Immature natural killer cell (primary cell): ENCODE results near the gene LSAMP. TPM values are rescaled to one million over a fixed set of nuclear protein-coding genes. Genes with fewer than 3 reads are reported as not detected.

Experiments used
- DNase-seq, 3 donors: peaks; one replicate each; pipeline ENCODE4 v3.0.0; 2022; ENCODE audit warnings: mixed read lengths in 1 of 3
- H3K27ac Mint-ChIP-seq, 6 donors: one replicate each; pipeline ENCODE4 v1.8.0; 2020; ENCODE audit warnings: mixed read lengths in 6 of 6, mild to moderate bottlenecking in 5 of 6, inconsistent platforms in 4 of 6, moderate library complexity in 3 of 6
- H3K27me3 Mint-ChIP-seq, 3 donors: one replicate each; pipeline ENCODE4 v1.8.0; 2020 to 2021; ENCODE audit warnings: low read depth in 3 of 3, mild to moderate bottlenecking in 3 of 3, mixed read lengths in 3 of 3, moderate library complexity in 3 of 3, inconsistent platforms in 1 of 3
- H3K36me3 Mint-ChIP-seq, 3 donors: one replicate each; pipeline ENCODE4 v1.8.0; 2020; ENCODE audit warnings: mixed read lengths in 3 of 3, inconsistent platforms in 2 of 3, mild to moderate bottlenecking in 2 of 3
- H3K4me1 Mint-ChIP-seq, 2 donors: one replicate each; pipeline ENCODE4 v1.8.0; 2020; ENCODE audit warnings: inconsistent platforms in 2 of 2, mild to moderate bottlenecking in 2 of 2, mixed read lengths in 2 of 2, moderate library complexity in 1 of 2
- H3K4me3 Mint-ChIP-seq, 5 donors: one replicate each; pipeline ENCODE4 v1.8.0; 2020; ENCODE audit warnings: mild to moderate bottlenecking in 5 of 5, mixed read lengths in 5 of 5, inconsistent platforms in 3 of 5, moderate library complexity in 3 of 5
- H3K9me3 Mint-ChIP-seq, 6 donors: one replicate each; pipeline ENCODE4 v1.8.0; 2020; ENCODE audit warnings: mild to moderate bottlenecking in 6 of 6, mixed read lengths in 6 of 6, inconsistent platforms in 4 of 6, moderate library complexity in 3 of 6
- polyA plus RNA-seq, 3 donors: library from polyadenylated mRNA; unstranded; fragments of 300-500 nt; fragmentation: Illumina TruSeq; gene quantifications; one replicate each; pipeline ENCODE4 v1.2.3, GENCODE V29; 2021

LSAMP gene
- polyA plus RNA-seq, 3 donors from 2014 or later = not detected

DNA sequence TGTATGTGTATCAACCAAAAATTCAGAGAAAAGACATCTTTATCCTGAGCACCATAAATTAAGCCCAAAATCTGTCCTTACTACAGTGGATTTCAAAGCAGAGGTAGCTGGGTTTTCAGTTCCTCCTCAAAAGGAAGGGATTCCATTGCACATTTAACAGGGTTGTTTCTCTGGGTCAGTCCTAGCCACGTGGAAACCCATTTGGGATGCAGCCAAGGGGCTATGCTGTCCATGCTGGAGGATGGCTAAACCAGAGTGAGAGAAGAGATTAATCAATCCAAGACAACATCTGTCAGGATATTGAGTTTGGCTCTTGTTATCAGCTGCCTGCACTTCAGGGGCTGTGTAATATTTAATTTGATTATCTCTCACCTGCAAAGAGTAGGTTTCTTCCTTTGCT is 28.1 kb downstream of the LSAMP start:
- Mint-ChIP-seq H3K4me3 (no peak overlapping the region), H3K27ac (no peak overlapping the region), H3K36me3 (no peaks in the 10 kb centered on the region), H3K9me3 (peaks cover 10 to 46% (median 17%) of the 10 kb centered on the region in 6 donors), H3K4me1 (no peaks in the 10 kb centered on the region), H3K27me3 (peaks cover 0 to 3% (median 0%) of the 10 kb centered on the region in 3 donors)
- no peak for DNase-seq

DNA sequence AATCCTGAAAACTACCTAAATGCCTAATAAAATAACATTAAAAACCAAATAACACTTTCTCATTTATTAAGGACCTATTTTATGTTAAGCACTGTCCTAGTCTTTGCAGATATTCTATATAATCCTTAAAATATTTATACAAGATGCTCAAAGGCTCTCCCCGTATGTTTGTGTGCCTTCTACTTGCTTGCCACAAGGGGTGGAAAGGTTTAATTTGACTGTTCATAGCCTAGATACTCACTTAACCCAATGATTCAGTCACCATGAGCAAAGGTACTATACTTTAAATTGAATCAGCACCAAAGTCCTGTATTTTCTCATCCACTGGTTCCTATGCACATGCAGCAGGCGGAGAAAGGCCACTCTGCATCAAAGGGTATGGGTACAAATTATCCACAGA is 32.0 kb downstream of the LSAMP start:
- H3K9me3 Mint-ChIP-seq = peaks cover 14 to 39% (median 18%) of the 10 kb centered on the region in 6 donors
- no peaks in the 10 kb centered on the region for H3K4me1 Mint-ChIP-seq
- H3K27me3 Mint-ChIP-seq = no peaks in the 10 kb centered on the region
- H3K4me3 Mint-ChIP-seq = no peak overlapping the region
- H3K36me3 Mint-ChIP-seq = no peaks in the 10 kb centered on the region
- DNase-seq = no peak
- H3K27ac Mint-ChIP-seq = no peak overlapping the region

DNA sequence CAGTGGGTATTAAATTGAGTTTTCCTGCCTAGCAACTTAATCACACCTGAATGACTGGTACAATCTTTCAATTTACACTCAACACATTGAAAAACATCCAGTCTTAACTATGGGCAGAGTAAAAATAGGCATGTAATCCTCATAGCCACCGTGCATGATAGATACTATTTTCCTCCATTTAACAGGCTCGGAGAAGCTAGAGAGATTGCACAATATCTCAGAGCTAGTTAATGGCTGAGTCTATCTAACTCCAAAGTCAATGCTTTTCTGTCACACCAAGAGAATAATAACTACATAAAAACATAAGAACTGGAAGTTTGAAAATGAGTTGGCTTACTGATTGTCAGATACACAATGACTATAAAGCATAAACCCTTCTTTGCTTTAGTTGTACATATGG is 36.8 kb downstream of the LSAMP start:
- H3K4me1 Mint-ChIP-seq = no peaks in the 10 kb centered on the region
- no peaks in the 10 kb centered on the region for H3K36me3 Mint-ChIP-seq
- H3K27ac Mint-ChIP-seq = no peak overlapping the region
- no peak for DNase-seq
- no peak overlapping the region for H3K4me3 Mint-ChIP-seq
- H3K27me3 Mint-ChIP-seq = peaks cover 0 to 3% (median 1%) of the 10 kb centered on the region in 3 donors
- H3K9me3 Mint-ChIP-seq = peaks cover 9 to 27% (median 17%) of the 10 kb centered on the region in 6 donors

DNA sequence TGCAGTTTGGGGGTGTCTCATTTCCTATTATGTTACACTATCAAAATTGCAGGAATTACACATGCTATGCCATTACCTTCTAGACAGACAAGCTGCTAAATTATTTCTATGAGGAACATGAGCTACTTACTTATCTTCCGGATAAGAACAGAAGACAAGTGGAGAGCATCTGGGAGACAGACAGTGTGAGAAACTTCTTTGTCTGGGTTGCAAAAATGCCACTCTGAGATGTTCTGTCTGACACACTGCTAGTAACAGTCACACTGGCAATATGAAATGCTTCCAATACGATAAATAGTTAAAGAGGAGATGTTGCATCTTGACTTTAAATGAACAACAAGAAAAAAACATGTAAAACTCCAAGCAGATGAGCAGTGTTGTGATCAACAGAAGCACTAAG is 40.1 kb downstream of the LSAMP start:
- H3K4me3 Mint-ChIP-seq = no peak overlapping the region
- DNase-seq = no peak
- H3K27me3 Mint-ChIP-seq = peaks cover 0 to 3% (median 1%) of the 10 kb centered on the region in 3 donors
- no peaks in the 10 kb centered on the region for H3K4me1 Mint-ChIP-seq
- H3K36me3 Mint-ChIP-seq = no peaks in the 10 kb centered on the region
- H3K9me3 Mint-ChIP-seq = peaks cover 5 to 30% (median 17%) of the 10 kb centered on the region in 6 donors
- no peak overlapping the region for H3K27ac Mint-ChIP-seq

DNA sequence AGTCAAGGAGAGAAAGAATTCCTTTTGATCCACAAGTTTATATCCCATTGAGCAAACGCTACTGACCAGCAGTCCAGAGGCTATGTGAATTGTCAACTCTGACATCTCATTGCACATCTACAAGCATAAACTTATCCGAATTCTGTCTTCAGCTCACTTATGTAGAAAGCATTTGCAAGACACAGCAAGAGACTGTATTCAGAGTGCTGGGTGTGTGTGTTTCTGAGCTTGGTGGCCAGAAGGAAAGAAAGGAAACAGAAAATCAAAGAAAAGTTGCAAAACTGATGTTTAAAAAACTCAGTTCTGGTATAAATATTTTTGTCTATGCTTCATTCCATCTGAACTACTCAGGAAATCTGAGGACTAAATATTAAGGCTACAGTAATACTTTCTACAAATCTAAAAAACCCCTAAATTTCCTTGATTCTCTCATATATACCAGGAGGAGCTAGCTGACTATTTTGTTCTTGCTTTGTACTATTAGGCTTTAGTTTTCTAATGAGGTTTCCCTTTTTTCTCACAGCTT is 45.5 kb downstream of the LSAMP start:
- no peak for DNase-seq
- H3K9me3 Mint-ChIP-seq = peaks cover 6 to 21% (median 12%) of the 10 kb centered on the region in 6 donors
- H3K4me1 Mint-ChIP-seq = no peaks in the 10 kb centered on the region
- H3K4me3 Mint-ChIP-seq = no peak overlapping the region
- no peak overlapping the region for H3K27ac Mint-ChIP-seq
- H3K27me3 Mint-ChIP-seq = peaks cover 0 to 3% (median 1%) of the 10 kb centered on the region in 3 donors
- no peaks in the 10 kb centered on the region for H3K36me3 Mint-ChIP-seq

DNA sequence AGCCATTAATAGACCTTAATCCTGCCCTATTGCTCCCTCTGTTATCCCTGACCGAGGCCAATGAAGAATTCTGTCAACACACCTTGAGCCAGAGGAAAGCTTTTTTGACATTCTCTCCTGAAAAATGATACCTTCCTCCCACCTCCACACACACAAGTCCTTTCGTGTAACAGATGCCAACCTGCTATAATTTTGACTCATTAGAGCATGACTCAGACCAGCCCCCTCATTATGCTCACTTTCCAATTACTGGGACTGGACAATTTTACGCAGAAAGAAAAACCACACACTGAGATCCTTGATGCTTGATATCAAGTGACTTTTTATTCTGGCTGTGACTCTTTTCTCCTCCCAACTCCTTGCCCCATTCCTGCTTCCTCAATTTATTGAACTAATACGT is 50.9 kb downstream of the LSAMP start:
- H3K9me3 Mint-ChIP-seq = peaks cover 7 to 33% (median 16%) of the 10 kb centered on the region in 6 donors
- H3K4me1 Mint-ChIP-seq = no peaks in the 10 kb centered on the region
- peaks cover 0 to 2% (median 2%) of the 10 kb centered on the region in 3 donors for H3K27me3 Mint-ChIP-seq
- H3K27ac Mint-ChIP-seq = no peak overlapping the region
- no peak for DNase-seq
- no peak overlapping the region for H3K4me3 Mint-ChIP-seq
- peaks cover 0 to 4% (median 0%) of the 10 kb centered on the region in 3 donors for H3K36me3 Mint-ChIP-seq

DNA sequence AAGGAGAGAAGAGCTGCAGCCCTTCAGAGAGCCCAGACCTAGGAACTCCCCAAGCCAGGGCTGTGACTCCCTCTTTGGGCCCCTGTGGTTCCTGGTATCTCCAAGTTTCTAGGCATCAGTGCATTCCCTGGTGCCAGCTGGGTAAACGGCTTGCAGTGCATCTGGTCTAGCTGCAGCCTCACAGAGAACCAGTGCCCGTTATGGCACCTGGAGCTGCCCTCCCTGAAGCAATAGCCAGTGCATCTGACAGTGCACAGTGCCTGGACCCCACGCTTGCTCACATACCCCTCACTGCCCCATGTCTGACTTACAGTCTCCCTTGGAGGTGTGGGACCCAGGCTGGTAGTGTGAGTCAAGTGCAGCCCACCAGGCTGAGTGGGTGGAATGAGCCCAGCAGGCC is 52.1 kb downstream of the LSAMP start:
- Mint-ChIP-seq H3K4me1 (no peaks in the 10 kb centered on the region), H3K9me3 (peaks cover 6 to 35% (median 15%) of the 10 kb centered on the region in 6 donors), H3K27me3 (peaks cover 0 to 2% (median 2%) of the 10 kb centered on the region in 3 donors), H3K4me3 (no peak overlapping the region), H3K27ac (no peak overlapping the region), H3K36me3 (peaks cover 0 to 4% (median 0%) of the 10 kb centered on the region in 3 donors)
- DNase-seq = no peak

DNA sequence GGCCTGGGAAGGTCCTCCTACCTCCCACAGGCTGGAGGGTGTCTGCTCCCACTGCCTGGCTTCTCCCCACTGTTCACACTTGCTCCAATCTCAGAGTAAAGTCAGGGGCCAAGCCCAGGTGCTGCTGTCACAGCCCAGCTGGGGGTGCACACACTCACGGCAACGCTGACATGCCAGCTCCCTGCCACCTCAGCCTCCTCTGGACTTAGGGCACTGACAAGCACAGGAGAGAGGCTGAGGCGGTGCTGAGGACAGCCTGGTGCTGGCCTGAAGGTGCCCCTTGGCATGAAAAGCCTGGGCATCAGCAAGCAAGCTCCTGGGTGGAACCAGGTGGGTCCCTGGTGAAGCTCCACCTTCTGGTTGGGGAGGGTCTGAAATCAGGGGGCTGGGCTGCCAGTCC is 53.0 kb downstream of the LSAMP start:
- Mint-ChIP-seq H3K9me3 (peaks cover 8 to 41% (median 19%) of the 10 kb centered on the region in 6 donors), H3K4me3 (no peak overlapping the region), H3K4me1 (no peaks in the 10 kb centered on the region), H3K36me3 (peaks cover 0 to 4% (median 0%) of the 10 kb centered on the region in 3 donors), H3K27ac (no peak overlapping the region), H3K27me3 (peaks cover 0 to 2% (median 2%) of the 10 kb centered on the region in 3 donors)
- DNase-seq = no peak

DNA sequence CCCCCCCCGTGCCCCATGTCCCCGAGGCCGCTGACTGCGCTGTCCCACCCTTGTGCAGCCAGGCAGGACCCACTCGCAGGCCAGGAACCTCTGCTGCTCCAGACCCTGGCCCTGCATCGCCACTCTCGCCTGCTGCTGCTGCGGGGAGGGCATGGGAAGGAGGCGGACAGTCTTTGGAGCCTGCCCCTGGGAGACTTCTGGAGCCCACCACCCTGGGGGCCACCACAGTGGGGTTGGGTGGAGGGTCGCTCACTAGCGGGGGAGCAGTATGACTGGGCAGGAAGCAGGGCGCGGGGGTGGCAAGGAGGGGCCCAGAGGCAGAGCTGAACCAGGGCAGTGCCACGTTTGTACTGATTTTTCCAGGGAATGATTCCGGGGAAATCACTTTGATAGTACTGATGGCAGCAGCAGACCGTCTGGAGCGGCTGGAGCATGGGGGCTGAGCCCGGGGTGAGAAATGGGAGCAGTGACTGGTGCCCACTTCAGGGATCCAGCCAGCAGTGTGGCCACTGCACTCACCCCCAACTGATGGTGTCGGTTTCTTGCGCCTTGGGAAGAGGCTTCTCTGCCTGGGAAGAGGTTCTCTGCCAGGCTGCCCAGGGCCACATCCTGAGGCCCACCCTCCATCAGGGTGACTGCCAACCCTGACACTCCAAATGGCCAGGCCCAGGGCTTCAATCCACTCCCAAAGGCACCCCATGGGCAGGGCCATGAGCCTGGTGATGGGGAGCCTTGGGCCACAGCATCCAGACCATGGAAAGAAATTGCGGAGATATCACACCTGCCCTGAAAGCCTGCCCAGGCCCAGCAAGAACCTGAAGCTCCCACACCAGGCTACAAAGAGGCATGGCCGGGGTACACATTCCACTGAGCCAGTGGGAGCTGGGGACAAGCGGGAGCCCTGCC is 53.7 kb downstream of the LSAMP start:
- H3K27me3 Mint-ChIP-seq = peaks cover 0 to 2% (median 2%) of the 10 kb centered on the region in 3 donors
- H3K36me3 Mint-ChIP-seq = peaks cover 0 to 4% (median 0%) of the 10 kb centered on the region in 3 donors
- H3K4me3 Mint-ChIP-seq = no peak overlapping the region
- no peak overlapping the region for H3K27ac Mint-ChIP-seq
- no peaks in the 10 kb centered on the region for H3K4me1 Mint-ChIP-seq
- DNase-seq = no peak
- H3K9me3 Mint-ChIP-seq = peaks cover 8 to 47% (median 26%) of the 10 kb centered on the region in 6 donors

DNA sequence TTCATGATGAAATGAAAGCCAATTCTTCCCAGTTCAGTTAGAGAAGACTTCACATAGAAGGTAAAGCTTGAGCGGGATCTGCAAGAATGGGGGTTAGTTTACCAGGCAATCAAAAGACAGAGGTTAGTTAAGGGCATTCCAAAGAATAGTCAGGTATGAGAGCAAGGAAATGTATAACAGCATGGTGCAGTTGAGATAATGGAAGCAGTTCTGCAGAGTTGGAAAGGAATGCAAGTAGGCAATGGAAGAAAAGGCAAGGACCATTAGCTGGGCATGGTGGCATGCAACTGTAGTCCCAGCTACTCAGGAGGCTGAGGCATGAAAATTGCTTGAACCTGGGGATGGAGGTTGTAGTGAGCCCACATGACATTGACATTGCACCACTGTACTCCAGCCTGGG is 55.0 kb downstream of the LSAMP start:
- Mint-ChIP-seq H3K4me1 (no peaks in the 10 kb centered on the region), H3K9me3 (peaks cover 6 to 47% (median 26%) of the 10 kb centered on the region in 6 donors), H3K27ac (no peak overlapping the region), H3K4me3 (no peak overlapping the region), H3K36me3 (peaks cover 0 to 4% (median 0%) of the 10 kb centered on the region in 3 donors), H3K27me3 (peaks cover 0 to 2% (median 2%) of the 10 kb centered on the region in 3 donors)
- no peak for DNase-seq

DNA sequence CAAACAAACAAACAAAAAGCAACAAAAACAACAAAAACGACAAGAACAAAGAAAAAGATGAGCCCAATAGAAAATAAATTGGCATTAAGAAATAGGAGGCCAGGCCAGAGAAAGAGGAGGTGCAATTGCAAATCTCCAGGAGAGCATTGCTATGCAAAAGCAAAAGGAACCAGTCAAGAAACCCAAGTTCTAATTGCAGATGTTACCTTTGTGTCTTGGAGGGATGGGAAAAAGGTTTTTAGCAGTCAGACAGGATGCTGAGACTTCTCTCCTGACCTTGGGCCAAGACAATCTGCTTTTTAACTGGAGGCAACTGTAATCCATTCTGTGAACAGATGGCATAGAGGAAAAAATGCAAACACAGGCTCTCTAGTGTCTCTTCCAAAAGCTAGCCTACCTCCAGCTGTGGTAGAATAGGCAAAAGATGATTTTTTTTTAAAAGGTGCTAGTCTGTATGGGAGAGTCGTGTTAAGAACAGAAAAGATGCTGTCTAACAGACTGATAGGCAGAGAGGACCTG is 56.4 kb downstream of the LSAMP start:
- peaks cover 0 to 4% (median 0%) of the 10 kb centered on the region in 3 donors for H3K36me3 Mint-ChIP-seq
- H3K27me3 Mint-ChIP-seq = peaks cover 0 to 5% (median 2%) of the 10 kb centered on the region in 3 donors
- no peak overlapping the region for H3K27ac Mint-ChIP-seq
- no peaks in the 10 kb centered on the region for H3K4me1 Mint-ChIP-seq
- H3K9me3 Mint-ChIP-seq = peaks cover 7 to 36% (median 16%) of the 10 kb centered on the region in 6 donors
- no peak overlapping the region for H3K4me3 Mint-ChIP-seq
- no peak for DNase-seq

DNA sequence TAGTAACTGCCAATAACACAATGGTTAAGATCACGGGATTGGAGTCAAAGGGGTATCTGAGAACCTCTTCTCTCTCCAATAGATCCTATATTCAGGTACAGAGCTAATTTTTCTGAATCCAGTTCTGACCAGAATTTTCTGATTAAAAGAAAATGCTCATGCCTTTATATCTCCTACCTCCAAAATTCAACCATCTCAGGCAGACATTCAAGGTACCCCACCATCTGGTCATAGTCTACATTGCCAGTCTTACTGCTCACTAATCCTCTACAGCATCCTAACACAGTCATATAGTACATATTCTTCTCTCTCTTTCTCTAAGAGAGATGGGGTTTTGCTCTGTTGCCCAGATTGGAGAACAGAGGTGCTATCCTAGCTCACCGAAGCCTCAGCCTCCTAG is 59.1 kb downstream of the LSAMP start:
- H3K27ac Mint-ChIP-seq = no peak overlapping the region
- no peak overlapping the region for H3K4me3 Mint-ChIP-seq
- peaks cover 6 to 35% (median 16%) of the 10 kb centered on the region in 6 donors for H3K9me3 Mint-ChIP-seq
- H3K27me3 Mint-ChIP-seq = peaks cover 0 to 5% (median 0%) of the 10 kb centered on the region in 3 donors
- H3K4me1 Mint-ChIP-seq = no peaks in the 10 kb centered on the region
- no peak for DNase-seq
- H3K36me3 Mint-ChIP-seq = peaks cover 0 to 4% (median 0%) of the 10 kb centered on the region in 3 donors

DNA sequence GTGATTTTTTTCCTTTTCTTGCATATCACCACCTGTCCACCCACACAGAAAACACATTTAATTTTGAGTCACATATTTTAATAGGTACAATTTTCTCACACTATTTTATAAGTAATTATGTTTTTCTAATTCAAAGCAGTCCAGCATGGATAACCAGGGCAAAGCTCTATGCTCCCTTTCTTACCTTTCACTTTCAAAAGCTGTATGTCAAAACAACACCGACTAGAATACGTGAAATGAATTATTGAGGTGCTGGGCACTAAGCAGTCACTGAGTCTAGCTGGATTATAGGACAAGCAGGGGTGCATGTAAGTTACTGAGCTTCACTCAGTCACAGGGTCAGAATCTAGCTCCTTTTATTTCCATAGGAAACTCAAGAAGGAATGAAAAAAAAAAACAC is 60.6 kb downstream of the LSAMP start:
- Mint-ChIP-seq H3K36me3 (no peaks in the 10 kb centered on the region), H3K4me1 (no peaks in the 10 kb centered on the region), H3K9me3 (peaks cover 6 to 26% (median 12%) of the 10 kb centered on the region in 6 donors), H3K27ac (no peak overlapping the region), H3K27me3 (peaks cover 0 to 3% (median 0%) of the 10 kb centered on the region in 3 donors), H3K4me3 (no peak overlapping the region)
- DNase-seq = no peak

DNA sequence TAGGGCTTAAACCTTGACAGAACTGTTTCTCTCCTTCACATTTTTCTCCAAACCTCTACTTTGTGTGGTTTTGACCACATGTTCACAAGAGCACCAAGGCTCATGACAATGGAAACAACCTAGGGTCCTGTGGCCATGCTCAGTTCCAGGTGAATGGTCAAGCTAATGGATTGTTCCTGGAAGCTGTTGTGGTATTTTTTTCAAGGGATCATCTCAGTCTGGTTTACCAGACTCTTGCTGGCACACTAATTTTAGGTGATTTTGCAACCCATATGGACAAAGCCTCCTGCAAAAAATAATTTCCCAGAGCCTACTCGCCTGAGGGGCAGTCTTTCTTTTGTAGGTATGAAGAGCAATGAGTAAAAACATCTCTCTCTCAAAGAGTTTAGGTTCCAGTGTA is 67.2 kb downstream of the LSAMP start:
- Mint-ChIP-seq H3K27me3 (peaks cover 0 to 1% (median 0%) of the 10 kb centered on the region in 3 donors), H3K27ac (no peak overlapping the region), H3K36me3 (no peaks in the 10 kb centered on the region), H3K9me3 (peaks cover 0 to 33% (median 3%) of the 10 kb centered on the region in 6 donors), H3K4me3 (no peak overlapping the region), H3K4me1 (no peaks in the 10 kb centered on the region)
- no peak for DNase-seq
